ENCODE measurements around the gene STAB2.

Gene STAB2, protein sequence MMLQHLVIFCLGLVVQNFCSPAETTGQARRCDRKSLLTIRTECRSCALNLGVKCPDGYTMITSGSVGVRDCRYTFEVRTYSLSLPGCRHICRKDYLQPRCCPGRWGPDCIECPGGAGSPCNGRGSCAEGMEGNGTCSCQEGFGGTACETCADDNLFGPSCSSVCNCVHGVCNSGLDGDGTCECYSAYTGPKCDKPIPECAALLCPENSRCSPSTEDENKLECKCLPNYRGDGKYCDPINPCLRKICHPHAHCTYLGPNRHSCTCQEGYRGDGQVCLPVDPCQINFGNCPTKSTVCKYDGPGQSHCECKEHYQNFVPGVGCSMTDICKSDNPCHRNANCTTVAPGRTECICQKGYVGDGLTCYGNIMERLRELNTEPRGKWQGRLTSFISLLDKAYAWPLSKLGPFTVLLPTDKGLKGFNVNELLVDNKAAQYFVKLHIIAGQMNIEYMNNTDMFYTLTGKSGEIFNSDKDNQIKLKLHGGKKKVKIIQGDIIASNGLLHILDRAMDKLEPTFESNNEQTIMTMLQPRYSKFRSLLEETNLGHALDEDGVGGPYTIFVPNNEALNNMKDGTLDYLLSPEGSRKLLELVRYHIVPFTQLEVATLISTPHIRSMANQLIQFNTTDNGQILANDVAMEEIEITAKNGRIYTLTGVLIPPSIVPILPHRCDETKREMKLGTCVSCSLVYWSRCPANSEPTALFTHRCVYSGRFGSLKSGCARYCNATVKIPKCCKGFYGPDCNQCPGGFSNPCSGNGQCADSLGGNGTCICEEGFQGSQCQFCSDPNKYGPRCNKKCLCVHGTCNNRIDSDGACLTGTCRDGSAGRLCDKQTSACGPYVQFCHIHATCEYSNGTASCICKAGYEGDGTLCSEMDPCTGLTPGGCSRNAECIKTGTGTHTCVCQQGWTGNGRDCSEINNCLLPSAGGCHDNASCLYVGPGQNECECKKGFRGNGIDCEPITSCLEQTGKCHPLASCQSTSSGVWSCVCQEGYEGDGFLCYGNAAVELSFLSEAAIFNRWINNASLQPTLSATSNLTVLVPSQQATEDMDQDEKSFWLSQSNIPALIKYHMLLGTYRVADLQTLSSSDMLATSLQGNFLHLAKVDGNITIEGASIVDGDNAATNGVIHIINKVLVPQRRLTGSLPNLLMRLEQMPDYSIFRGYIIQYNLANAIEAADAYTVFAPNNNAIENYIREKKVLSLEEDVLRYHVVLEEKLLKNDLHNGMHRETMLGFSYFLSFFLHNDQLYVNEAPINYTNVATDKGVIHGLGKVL (N-terminal part only)

DNA sequence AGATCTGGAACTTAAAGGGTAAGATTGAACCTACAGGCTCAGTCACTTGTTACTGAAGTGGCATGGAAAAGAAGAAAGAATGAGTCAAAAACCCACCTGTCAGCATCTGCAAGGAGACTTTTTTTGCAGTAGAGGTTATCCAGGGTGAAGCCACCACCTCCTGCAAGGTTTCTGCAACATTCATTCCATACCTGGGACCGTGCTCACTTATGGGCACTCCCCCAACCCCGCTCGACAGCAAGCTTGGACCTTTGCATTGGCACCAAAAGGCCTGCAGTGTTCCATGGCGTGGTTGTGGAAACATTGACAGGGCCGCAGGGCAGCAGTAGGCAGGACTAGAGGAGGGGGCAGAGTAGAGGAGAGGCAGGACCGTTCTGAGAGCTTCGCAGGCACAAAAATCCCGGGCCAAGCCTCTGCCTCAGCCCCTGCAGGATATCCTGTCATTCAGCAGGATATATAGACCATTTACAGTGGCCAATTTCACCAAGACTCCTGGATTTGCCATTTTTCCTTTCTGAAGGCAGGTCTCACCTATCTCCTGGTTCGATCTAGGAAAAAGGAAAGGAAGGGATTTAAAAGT lies at the start of gene STAB2:
Gene STAB2, plus strand, starts transcription at position 483 of the 580 bp plus-strand sequence. CDS start 204 bp downstream, outside the sequence.
- no peak for DNase-seq (ENCODE audit: low read depth in 3 of 3)

DNA sequence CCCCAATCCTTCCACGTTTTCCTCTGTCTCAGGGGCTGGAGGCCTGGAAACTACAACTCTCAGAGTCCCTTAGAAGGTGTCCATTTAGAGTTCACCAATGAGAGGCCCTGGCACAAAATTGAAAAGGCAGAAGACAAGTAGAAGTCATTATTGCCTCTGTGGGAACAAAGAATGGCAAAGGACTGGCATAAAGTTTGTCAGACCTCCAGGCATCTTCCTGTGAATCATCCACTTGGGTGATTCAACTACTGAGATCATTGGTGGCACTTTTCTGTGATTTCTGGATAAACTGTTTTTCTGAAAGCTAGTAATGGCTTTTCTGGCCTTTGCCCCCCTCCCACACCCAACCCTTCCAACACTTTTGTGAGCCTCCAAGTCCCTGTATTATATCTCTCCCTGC lies 48.7 kb upstream of the STAB2 start:
- DNase-seq (ENCODE audit: low read depth in 3 of 3) = no peak

DNA sequence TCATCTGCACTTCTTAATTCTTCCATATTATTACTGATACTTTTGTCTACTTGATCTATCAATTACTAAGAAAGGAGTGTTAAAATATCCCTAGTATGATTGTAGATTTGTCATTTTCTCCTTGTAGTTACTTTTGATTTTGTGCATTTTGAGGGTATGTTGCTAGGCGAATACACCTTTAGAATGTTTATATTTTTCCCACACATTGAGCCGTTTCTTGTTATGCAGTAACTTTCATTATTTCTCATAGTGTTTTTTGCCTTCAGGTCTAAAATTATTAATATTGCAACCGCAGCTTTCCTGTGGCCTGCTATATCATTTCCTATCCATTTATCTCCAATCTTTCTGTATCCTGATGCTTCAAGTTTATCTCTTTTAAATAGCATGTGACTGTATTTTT lies 46.8 kb upstream of the STAB2 start:
- DNase-seq (ENCODE audit: low read depth in 3 of 3) = no peak

DNA sequence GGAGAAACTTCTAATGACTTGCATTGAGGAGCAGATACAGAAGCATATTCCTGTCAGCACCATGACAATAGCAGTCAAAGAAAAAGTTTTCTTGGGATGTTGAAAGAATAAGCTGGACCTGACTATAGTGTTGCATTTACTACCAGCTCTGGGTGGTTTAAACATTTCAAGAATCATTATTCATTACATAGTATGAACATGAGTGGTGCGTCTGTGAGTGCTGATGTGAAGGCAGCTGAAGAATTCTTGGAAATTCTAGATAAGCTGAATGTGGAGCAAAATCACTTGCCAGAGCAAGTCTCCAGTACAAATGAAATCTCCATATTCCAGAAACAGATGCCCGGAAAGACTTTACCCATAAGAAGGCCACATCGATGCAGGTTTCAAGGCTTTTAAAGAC lies 45.0 kb upstream of the STAB2 start:
- DNase-seq (ENCODE audit: low read depth in 3 of 3) = no peak

DNA sequence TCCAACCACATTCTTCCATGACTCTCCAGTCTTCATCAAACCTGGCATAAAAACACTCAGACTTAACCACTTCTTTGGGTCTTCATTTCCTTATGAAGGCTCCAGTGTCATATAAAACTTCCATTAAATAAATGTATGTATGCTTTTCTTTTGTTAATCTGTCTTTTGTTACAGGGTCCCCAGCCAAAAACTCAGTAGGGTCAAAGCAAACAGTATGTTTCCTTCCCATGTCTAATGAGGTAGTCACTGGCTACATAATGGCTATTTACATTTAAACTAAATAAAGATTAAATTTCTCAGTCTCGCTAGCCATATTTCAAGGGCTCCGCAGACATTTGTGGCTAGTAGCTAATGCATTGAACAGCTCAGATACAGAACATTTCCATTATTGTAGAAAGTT lies 40.1 kb upstream of the STAB2 start:
- no peak for DNase-seq (ENCODE audit: low read depth in 3 of 3)

DNA sequence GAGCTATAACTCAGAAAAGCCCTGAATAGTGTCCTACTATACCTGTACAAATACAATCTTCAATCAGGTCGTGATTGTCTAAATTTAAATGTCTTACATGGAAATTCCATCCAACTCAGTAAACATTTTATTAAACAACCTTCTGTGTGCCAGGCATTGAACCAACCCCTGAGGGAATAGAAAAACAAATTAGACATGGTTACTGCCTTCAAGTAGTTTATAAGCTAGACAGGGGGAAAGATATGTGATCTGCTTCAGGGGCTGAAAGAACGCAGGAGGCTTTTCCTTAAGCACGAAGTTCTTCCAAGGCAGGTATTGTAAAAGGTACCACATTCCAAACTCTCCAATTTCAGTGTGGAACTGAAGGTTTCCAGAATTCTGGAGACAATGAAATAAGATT lies 39.7 kb upstream of the STAB2 start:
- DNase-seq (ENCODE audit: low read depth in 3 of 3) = no peak

DNA sequence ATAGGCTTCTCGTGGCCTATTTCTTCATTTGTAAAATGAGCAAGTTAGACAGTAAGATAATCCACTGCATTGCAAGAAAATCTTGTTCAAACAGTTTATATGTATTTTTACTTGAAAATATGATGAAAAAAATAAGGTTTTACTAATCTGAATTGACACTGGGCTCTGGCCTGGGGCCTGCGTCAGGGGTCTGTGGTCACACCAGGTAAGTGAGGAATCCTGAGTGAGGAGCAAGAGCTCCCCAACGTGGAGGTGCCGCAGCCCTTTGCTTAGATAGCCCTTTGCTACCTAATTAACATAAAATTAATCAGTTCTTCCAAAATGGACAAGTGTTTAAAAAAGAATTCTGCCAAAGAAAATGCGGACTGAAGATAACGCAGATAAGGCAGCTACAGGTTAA lies 39.1 kb upstream of the STAB2 start:
- DNase-seq (ENCODE audit: low read depth in 3 of 3) = no peak

DNA sequence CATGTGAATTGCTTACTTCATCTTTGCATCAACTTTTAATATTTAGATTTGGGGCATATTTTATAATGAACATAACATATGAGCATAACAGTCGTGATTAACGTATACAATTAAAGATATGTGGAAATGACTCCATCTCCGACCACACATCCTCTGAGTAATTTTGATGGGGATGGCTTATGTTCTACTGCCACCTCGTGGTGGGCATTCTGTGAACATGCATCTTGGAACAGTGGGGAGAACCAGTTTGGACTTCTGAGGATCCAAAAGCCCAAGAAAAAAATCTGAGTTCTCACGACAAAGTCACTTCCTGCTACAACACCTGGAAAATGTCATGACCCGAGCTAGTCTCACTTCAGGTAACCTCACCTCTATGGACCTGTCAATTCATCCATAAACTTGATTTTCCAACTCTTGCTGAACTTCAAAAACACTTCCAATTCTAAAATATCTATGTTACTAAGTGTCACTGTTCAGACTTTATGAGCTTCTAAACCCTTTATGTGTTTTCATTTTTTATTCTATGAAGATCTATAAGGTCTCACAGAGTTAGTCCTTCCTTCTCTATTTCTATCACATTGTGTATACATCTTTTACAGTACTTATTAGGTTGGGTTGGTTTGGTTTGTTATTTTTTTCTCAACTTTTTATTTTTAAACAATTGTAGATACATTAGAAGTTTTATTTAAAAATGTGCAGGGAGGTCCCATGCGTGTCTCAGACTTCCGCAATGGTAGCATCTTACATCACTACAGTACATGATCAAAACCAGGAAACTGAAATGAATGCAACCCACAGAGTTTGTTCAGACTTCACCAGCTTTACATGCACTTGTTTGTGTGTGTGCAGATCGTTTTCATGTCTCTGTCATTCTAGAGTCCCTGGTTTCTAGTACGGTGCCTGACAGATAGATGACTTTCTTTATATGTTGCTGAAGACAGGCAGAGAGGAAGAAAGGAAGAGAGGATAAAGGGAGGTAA lies 38.2 kb upstream of the STAB2 start:
- DNase-seq (ENCODE audit: low read depth in 3 of 3) = peak; percentile 48 to 69 (median 53)

DNA sequence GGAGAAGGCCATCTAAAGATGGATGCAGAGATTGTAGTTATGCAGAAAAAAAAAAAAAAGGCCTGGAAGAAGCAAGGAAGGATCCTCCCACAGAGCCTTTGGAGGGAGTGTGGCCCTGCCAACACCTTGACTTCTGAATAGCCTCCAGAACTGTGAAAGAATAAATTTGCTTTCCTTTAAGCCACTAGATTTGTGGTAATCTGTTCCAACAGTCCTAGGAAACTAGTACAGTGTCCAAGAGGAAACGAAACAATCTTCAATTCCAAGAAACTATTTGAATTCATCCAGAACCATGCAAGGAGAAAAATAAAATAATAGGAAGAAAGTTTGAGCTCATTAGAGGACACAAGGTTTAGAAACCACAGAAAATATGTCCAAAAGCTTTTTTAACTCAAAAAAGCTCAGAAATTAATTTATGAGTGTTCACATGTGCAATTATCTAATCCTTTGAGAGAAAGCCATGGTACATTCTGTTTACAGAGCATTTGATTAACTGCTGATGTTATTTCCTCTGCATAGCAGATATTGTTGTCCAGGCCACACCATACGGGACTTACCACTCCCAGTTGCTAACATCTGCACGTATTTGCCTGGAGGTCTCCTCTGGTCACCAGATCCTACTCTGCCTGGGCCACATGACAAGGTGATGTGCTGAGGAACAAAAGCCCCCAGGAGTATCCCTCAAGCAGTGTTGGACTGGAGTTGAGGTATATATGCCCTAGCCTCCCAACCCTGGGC lies 30.0 kb upstream of the STAB2 start:
- no peak for DNase-seq (ENCODE audit: low read depth in 3 of 3)

DNA sequence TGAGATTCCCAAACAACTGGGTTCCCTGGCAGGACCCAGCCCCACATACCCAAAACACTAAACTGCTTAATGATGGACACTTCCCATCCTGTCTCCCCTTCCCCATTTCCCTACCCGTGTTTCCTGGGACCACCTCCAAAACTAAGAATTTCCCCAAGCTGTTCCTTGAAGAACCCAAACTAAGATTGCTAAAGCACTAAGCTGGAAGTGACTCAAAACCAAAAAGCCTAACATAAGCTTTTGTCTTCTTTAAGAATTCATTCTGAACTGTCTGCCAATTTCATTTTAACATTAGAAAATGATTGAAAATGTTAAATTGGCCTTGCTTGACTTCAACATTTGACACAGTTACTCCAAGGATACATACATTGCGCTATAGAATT lies 29.5 kb upstream of the STAB2 start:
- no peak for DNase-seq (ENCODE audit: low read depth in 3 of 3)

DNA sequence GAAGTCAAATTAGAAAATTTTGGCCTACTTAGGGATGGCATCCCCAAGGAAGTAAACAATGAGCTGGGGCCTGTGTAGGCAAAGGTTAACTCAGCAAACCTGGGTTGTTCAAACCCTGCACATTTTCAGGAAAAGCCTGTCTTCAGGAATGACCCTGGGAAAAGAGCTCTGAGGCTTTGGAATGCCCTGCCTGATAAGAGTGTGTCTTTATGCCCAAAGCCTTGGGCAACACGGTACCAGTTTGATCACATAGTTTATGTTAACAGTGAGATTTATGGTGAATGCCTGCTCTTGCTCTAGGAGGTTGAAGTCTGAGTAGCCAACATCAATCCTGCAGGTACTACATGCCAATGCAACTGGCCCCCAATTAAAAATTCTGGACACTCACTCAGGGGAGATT lies 28.2 kb upstream of the STAB2 start:
- DNase-seq (ENCODE audit: low read depth in 3 of 3) = no peak

DNA sequence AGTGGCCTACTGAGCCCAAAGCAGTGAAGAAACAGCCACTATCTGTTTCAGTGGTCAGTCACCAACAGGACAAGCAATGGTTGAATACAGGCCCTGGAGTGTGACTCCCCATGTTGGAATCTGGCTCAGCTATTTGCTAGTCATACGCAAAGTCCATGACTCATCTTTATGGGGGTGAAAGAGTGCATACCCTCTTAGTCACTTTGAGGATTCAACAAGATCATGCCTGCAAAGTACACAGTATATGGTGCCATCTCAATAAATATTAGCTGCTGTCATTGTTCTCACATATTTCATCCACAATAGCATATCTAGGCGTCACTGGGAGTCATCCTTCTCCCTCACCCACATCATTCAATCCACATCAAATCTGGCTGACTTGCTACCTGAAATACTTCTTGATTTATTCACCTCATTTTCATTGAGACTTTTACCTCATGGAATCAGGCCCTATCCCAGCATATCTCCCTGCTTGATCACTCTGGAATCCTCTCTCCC lies 26.4 kb upstream of the STAB2 start:
- no peak for DNase-seq (ENCODE audit: low read depth in 3 of 3)

DNA sequence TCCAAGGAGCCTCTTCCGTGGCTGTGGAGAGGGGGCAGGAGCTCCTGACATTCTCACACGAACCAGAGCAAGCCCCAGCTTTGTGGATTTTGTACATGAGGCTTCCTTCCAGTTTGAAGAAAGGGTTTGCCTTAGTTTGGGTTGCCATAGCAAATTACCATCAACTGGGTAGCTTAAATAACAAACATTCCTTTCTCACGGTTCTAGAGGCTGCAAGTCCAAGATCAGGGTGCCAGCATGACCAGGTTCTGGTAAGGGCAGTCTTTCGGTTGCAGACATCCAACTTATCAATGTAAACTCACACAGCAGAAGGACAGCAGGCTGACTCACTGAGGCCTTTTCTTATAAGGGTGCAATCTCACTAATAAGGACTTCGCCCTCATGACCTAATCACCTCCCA lies 25.9 kb upstream of the STAB2 start:
- DNase-seq (ENCODE audit: low read depth in 3 of 3) = no peak

DNA sequence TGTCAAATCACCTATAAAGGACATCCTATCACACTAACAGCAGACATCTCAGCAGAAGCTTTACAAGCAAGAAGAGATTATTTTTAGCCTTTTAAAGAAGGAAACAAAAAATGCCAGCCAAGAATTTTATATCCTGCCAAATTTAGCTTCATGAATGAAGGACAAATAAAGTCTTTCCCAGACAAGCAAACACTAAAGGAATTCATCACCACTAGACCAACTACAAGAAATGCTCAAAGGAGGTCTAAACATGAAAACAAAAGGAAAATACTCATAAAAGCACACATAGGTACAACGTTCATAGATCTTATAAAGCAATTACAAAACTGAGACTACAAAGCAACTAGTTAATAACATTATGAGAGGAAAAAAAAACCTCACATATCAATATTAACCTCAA lies 20.7 kb upstream of the STAB2 start:
- DNase-seq (ENCODE audit: low read depth in 3 of 3) = no peak

DNA sequence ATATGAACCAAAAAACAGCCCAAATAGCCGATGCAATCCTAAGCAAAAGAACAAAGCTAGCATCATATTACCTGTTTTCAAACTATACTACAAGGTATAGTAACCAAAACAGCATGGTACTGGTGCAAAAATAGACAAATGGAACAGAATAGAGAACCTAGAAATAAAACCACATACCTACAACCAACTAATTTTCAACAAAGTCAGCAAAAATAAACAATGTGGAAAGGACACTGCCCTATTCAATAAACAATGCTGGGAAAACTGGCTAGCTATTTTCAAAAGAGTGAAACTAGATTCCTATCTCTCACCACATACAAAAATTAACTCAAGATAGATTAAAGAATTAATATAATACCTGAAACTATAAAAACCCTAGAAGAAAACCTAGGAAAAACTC lies 17.8 kb upstream of the STAB2 start:
- no peak for DNase-seq (ENCODE audit: low read depth in 3 of 3)

DNA sequence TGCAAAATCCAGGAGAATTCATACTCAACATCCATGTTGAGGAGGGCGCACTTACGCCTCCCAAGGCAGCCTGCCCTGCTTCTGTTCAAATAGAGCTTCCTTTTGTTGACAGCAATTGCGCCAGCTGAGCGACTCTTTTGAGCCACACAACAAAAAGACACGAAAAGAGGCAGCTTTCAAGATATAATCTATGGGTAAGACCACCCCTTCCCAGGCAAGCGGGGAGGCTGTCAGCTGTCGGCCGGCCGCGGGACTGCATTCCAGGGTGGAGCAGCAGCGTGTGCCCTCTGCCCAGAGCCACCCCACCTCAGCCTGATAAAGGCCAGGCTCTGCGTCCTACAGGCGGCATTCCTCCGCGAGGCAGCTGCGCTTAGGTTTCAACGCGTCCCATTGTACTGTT lies 15.8 kb upstream of the STAB2 start:
- no peak for DNase-seq (ENCODE audit: low read depth in 3 of 3)

DNA sequence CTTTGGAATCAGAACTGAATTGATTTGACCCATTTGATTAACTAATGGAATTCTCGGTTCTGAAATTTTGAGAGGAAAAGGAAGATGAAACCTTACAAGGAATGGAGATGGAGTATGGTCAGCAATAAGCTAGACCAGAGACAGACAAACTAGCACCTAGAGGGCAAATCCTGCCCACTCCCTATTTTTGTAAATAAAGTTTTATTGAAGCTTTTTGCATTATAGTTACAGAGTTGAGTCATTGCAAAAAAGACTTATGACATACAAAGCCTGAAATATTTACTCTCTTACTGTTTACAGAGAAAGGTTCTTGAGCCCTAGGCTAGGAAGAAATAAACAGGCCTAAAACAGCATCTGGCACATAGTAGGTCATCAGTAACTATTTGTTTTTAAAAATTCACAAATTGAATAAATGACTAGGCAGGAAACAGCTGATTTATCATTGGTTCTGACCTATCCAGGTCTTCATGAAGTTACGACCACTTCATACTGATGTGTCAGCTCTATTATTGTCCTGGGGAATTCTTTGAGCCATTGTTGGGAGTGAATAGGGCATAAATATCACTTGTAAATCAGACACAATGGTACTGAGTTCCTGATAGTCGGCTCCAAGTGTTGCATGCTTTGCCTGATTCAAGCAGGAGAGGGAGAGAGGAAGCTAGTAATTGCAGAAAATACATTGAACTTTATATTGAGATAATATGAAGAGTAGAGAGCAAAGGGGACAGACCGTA lies 14.6 kb upstream of the STAB2 start:
- DNase-seq (ENCODE audit: low read depth in 3 of 3) = no peak

DNA sequence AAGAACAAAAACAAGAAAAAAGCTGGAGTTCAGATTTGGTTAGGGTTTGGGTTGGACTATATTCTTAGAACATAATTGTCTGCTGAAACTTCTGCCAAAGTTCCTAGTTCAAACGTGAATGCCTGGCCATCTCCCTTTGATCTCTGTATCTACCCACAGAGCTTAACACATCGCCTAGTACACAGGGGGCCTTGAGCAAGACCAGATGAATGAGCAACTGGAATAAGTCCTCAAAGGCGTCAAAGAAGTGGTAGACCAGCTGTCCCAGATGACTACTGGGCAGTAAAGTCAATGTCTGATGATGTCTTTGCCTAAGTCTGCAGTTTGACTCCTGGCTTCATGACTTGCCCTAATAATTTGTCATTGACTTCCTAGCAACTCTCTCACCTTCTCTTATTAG lies 13.9 kb upstream of the STAB2 start:
- no peak for DNase-seq (ENCODE audit: low read depth in 3 of 3)

DNA sequence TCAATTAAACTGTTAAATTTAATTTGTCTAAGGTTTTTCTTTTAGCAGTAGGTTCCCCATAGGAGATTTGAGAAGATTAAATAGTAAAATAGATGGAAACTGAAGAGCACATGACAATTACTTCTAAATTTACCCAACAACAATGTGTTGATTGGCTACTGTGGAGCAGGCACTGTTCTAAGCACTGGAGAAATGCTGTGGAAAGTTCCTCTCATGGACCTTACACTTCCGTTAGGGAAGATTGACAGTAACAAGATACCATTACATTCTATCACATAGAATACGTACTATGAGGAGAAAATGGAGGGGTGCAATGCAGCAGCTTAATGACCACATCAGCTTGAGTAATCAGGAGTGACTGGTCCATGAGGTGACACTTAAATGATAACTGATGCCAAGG lies 8.1 kb upstream of the STAB2 start:
- no peak for DNase-seq (ENCODE audit: low read depth in 3 of 3)
